ENCODE data around the gene MVD. TPM values are rescaled to one million over a fixed set of nuclear protein-coding genes. Genes with fewer than 3 reads are reported as not detected.

The MVD gene
- total and polyA plus RNA-seq, 4 donors: 39.1 to 135 (median 119) TPM

- H3K9me3 ChIP-seq (ENCODE audit: control insufficient read depth in 4 of 4, insufficient read depth in 3 of 4, low read length in 3 of 4): no peaks in the 10 kb centered on the region
- DNase-seq (no peak), ATAC-seq (ENCODE audit: insufficient read depth, low FRiP score) (peak; percentile 43)
- H3K9ac ChIP-seq (ENCODE audit: insufficient read depth in 1 of 2, low read length in 2 of 2): no peak overlapping the region
- peak overlapping the region; percentile 22 to 43 for H3K27ac ChIP-seq (ENCODE audit: low read depth in 1 of 2, low read length in 1 of 2)
- 1% methylated on average over 19 to 25 of the region's 25 CpGs for WGBS, 2 donors
- H3K4me1 ChIP-seq (ENCODE audit: control insufficient read depth in 5 of 5, insufficient read depth in 5 of 5, low read length in 5 of 5): peaks cover 0 to 10% (median 0%) of the 10 kb centered on the region in 5 donors
- peak overlapping the region; percentile 6 for H3K4me3 ChIP-seq
- H3K27me3 ChIP-seq (ENCODE audit: control insufficient read depth in 3 of 3, insufficient read depth in 3 of 3, low read length in 2 of 3): peaks cover 0 to 50% (median 37%) of the 10 kb centered on the region in 3 donors
- H3K36me3 ChIP-seq (ENCODE audit: control insufficient read depth in 4 of 4, insufficient read depth in 4 of 4, low read length in 4 of 4): no peaks in the 10 kb centered on the region
- no peak for TF ChIP-seq CTCF (IDR thresholded peaks at IDR 0.05; ENCODE audit: control extremely low read depth, extremely low read depth)
Observed at GRCh38 chr16:88686062-88686438, 23.2 kb upstream of the MVD start.

- 6 to 7% methylated on average over 33 of the region's 33 CpGs for WGBS, 2 donors
- DNase-seq: no peak
- Histone ChIP-seq H3K27ac (ENCODE audit: low read depth in 1 of 2, low read length in 1 of 2) (no peak overlapping the region), H3K36me3 (ENCODE audit: control insufficient read depth in 4 of 4, insufficient read depth in 4 of 4, low read length in 4 of 4) (no peaks in the 10 kb centered on the region), H3K4me3 (no peak overlapping the region), H3K9me3 (ENCODE audit: control insufficient read depth in 4 of 4, insufficient read depth in 3 of 4, low read length in 3 of 4) (no peaks in the 10 kb centered on the region), H3K9ac (ENCODE audit: insufficient read depth in 1 of 2, low read length in 2 of 2) (no peak overlapping the region), H3K4me1 (ENCODE audit: control insufficient read depth in 5 of 5, insufficient read depth in 5 of 5, low read length in 5 of 5) (peaks cover 0 to 10% (median 0%) of the 10 kb centered on the region in 5 donors), H3K27me3 (ENCODE audit: control insufficient read depth in 3 of 3, insufficient read depth in 3 of 3, low read length in 2 of 3) (peaks cover 0 to 52% (median 37%) of the 10 kb centered on the region in 3 donors)
- no peak for TF ChIP-seq CTCF (IDR thresholded peaks at IDR 0.05; ENCODE audit: control extremely low read depth, extremely low read depth)
- no peak for ATAC-seq (ENCODE audit: insufficient read depth, low FRiP score)
Observed at GRCh38 chr16:88685156-88686061, 22.5 kb upstream of the MVD start.

DNA sequence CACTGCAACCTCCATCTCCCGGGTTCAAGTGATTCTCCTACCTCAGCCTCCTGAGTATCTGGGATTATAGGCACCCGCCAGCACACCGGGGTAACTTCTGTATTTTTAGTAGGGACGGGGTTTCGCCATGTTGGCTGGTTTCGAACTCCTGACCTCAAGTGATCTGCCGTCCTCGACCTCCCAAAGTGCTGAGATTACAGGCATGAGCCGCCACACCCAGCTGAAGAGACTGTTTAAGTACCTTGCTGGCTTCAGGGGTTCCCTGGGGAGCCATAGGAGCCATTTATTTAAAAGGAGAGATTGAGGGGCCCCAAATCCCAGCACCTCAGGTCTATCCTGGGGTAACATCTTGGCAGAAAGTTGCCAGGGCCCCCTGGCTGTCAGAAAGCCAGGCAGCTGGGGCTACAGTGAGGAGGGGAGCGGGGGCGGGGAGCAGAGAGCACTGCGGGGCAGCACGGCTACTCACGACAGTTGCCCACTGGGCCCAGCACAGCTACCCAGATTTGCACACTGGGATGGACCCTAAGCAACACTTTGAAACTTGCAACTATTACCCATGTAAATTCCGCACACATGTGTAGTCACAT is 21.8 kb upstream of the MVD start:
- no peak for ATAC-seq (ENCODE audit: insufficient read depth, low FRiP score)
- Histone ChIP-seq H3K27me3 (ENCODE audit: control insufficient read depth in 3 of 3, insufficient read depth in 3 of 3, low read length in 2 of 3) (peaks cover 0 to 52% (median 37%) of the 10 kb centered on the region in 3 donors), H3K4me1 (ENCODE audit: control insufficient read depth in 5 of 5, insufficient read depth in 5 of 5, low read length in 5 of 5) (peaks cover 0 to 10% (median 0%) of the 10 kb centered on the region in 5 donors), H3K9ac (ENCODE audit: insufficient read depth in 1 of 2, low read length in 2 of 2) (no peak overlapping the region), H3K4me3 (no peak overlapping the region), H3K36me3 (ENCODE audit: control insufficient read depth in 4 of 4, insufficient read depth in 4 of 4, low read length in 4 of 4) (no peaks in the 10 kb centered on the region), H3K27ac (ENCODE audit: low read depth in 1 of 2, low read length in 1 of 2) (no peak overlapping the region), H3K9me3 (ENCODE audit: control insufficient read depth in 4 of 4, insufficient read depth in 3 of 4, low read length in 3 of 4) (no peaks in the 10 kb centered on the region)
- no peak for DNase-seq
- 68 to 70% methylated on average over 15 of the region's 15 CpGs for WGBS, 2 donors
- no peak for TF ChIP-seq CTCF (IDR thresholded peaks at IDR 0.05; ENCODE audit: control extremely low read depth, extremely low read depth)
